Measurements from ENCODE around the gene CEACAM5.

DNA sequence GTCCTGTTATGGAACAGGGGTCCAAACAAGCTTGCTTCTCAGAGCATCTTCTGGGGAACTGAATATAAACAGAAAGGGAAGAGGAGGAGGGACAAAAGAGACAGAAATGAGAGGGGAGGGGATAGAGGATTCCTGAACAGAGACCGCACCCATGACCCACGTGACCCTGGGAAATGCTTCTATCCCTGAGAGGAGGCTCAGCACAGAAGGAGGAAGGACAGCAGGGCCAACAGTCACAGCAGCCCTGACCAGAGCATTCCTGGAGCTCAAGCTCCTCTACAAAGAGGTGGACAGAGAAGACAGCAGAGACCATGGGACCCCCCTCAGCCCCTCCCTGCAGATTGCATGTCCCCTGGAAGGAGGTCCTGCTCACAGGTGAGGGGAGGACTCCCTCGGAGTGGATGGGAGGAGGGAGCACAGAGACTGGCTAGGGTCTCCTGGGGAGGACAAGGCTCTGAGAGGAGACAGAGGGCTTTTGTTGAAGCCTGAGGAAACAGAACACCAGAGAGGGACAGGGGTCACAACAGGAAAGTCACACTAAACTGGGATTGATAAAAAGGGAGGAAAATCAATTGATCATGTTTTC is 47.0 kb downstream of the CEACAM5 start, which contains the start of gene CEACAM6:
- TF ChIP-seq, protein P1, sequence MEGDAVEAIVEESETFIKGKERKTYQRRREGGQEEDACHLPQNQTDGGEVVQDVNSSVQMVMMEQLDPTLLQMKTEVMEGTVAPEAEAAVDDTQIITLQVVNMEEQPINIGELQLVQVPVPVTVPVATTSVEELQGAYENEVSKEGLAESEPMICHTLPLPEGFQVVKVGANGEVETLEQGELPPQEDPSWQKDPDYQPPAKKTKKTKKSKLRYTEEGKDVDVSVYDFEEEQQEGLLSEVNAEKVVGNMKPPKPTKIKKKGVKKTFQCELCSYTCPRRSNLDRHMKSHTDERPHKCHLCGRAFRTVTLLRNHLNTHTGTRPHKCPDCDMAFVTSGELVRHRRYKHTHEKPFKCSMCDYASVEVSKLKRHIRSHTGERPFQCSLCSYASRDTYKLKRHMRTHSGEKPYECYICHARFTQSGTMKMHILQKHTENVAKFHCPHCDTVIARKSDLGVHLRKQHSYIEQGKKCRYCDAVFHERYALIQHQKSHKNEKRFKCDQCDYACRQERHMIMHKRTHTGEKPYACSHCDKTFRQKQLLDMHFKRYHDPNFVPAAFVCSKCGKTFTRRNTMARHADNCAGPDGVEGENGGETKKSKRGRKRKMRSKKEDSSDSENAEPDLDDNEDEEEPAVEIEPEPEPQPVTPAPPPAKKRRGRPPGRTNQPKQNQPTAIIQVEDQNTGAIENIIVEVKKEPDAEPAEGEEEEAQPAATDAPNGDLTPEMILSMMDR (IDR thresholded peaks at IDR 0.05), result no peak
- TF ChIP-seq POLR2AphosphoS5 (IDR thresholded peaks at IDR 0.05) (no peak), POLR2A (IDR thresholded peaks at IDR 0.05) (no peak)
